MM.1S (cell line): Measurements from ENCODE around the gene C10orf53.

Source experiments
- DNase-seq: peaks from one replicate; pipeline ENCODE4 v3.0.0-alpha.2; 2015
- H2AFZ ChIP-seq: fragments of 300-600 bp; sonication (generic); 2 replicates; pipeline ENCODE4 v1.6.0; 2016; ENCODE audit warnings: antibody characterized with exemption, low read length
- H3F3A ChIP-seq: fragments of 300-600 bp; sonication (generic); 2 replicates; pipeline ENCODE4 v1.6.1; 2016; ENCODE audit warnings: mild to moderate bottlenecking, antibody characterized with exemption, low read length, moderate library complexity, mixed read lengths; ENCODE audit not compliant: insufficient read depth
- H3K27ac ChIP-seq: fragments of 300-600 bp; sonication (generic); 2 replicates; pipeline ENCODE4 v1.5.1; 2016; ENCODE audit warnings: mild to moderate bottlenecking, low read length
- H3K27me3 ChIP-seq: fragments of 300-600 bp; sonication (generic); replicated peaks from 2 replicates; pipeline ENCODE4 v1.6.0; 2016; ENCODE audit warnings: low read length; ENCODE audit not compliant: insufficient read depth
- H3K36me3 ChIP-seq: fragments of 300-600 bp; sonication (generic); replicated peaks from 2 replicates; pipeline ENCODE4 v1.6.1; 2016; ENCODE audit warnings: mild to moderate bottlenecking, low read length, mixed read lengths; ENCODE audit not compliant: insufficient read depth
- H3K4me1 ChIP-seq: fragments of 300-600 bp; sonication (generic); 2 replicates; pipeline ENCODE4 v1.6.1; 2016; ENCODE audit warnings: low read length, mixed read lengths
- H3K4me2 ChIP-seq: fragments of 300-600 bp; sonication (generic); 2 replicates; pipeline ENCODE4 v1.6.0; 2016; ENCODE audit warnings: low read depth, low read length
- H3K4me3 ChIP-seq: fragments of 300-600 bp; sonication (generic); 2 replicates; pipeline ENCODE4 v1.5.1; 2016; ENCODE audit warnings: low read length, mixed read lengths
- H3K79me2 ChIP-seq: fragments of 300-600 bp; sonication (generic); 2 replicates; pipeline ENCODE4 v1.6.1; 2016; ENCODE audit warnings: mixed run types, low read length, mixed read lengths
- H3K9ac ChIP-seq: fragments of 300-600 bp; sonication (generic); 2 replicates; pipeline ENCODE4 v1.6.1; 2016; ENCODE audit warnings: low read length, mixed read lengths
- H3K9me2 ChIP-seq: fragments of 300-600 bp; sonication (generic); replicated peaks from 2 replicates; pipeline ENCODE4 v1.6.1; 2016; ENCODE audit warnings: mild to moderate bottlenecking, low read length, mixed read lengths; ENCODE audit not compliant: insufficient read depth
- H3K9me3 ChIP-seq: fragments of 300-600 bp; sonication (generic); replicated peaks from 2 replicates; pipeline ENCODE4 v1.6.1; 2016; ENCODE audit warnings: mild to moderate bottlenecking, low read length, mixed read lengths; ENCODE audit not compliant: insufficient read depth
- H4K20me1 ChIP-seq: fragments of 300-600 bp; sonication (generic); 2 replicates; pipeline ENCODE4 v1.6.1; 2016; ENCODE audit warnings: mild to moderate bottlenecking, low read length, moderate library complexity, mixed read lengths; ENCODE audit not compliant: insufficient read depth
- CTCF ChIP-seq: fragments of 300-600 bp; sonication (generic); IDR thresholded peaks from 2 replicates; pipeline ENCODE4 v1.5.1; 2016; ENCODE audit warnings: antibody characterized with exemption, low read length, mixed read lengths
- EZH2 ChIP-seq: fragments of 300-600 bp; sonication (generic); optimal IDR thresholded peaks from 2 replicates; pipeline ENCODE3; 2017; ENCODE audit warnings: low read depth, mild to moderate bottlenecking, antibody characterized with exemption, low read length, mixed read lengths
- EZH2phosphoT487 ChIP-seq: fragments of 300-600 bp; sonication (generic); IDR thresholded peaks from 2 replicates; pipeline ENCODE4 v1.6.1; 2018; ENCODE audit warnings: antibody characterized with exemption, low read length

C10orf53 gene

GRCh38 chr10:49700997-49701396 is 21.5 kb downstream of the C10orf53 start:
- TF ChIP-seq CTCF, result no peak
- TF ChIP-seq EZH2phosphoT487, result no peak
- no peak for TF ChIP-seq EZH2
- H3K9me3 ChIP-seq, result no peaks in the 10 kb centered on the region
- H3K4me2 ChIP-seq, result no peak overlapping the region
- no peak for DNase-seq
- H3K36me3 ChIP-seq, result no peaks in the 10 kb centered on the region
- no peaks in the 10 kb centered on the region for H3K4me1 ChIP-seq
- no peaks in the 10 kb centered on the region for H4K20me1 ChIP-seq
- H3K4me3 ChIP-seq, result no peak overlapping the region
- H3K9ac ChIP-seq, result no peak overlapping the region
- H3K27ac ChIP-seq, result no peak overlapping the region
- no peaks in the 10 kb centered on the region for H3F3A ChIP-seq
- H3K79me2 ChIP-seq, result no peaks in the 10 kb centered on the region
- H2AFZ ChIP-seq, result no peak overlapping the region
- no peaks in the 10 kb centered on the region for H3K9me2 ChIP-seq
- H3K27me3 ChIP-seq, result no peaks in the 10 kb centered on the region

GRCh38 chr10:49707585-49707984 is 28.1 kb downstream of the C10orf53 start:
- no peaks in the 10 kb centered on the region for H3K9me3 ChIP-seq
- H3K36me3 ChIP-seq, result no peaks in the 10 kb centered on the region
- TF ChIP-seq EZH2phosphoT487 (no peak), CTCF (no peak), EZH2 (no peak)
- H4K20me1 ChIP-seq, result no peaks in the 10 kb centered on the region
- H3K4me3 ChIP-seq, result no peak overlapping the region
- H3K9ac ChIP-seq, result no peak overlapping the region
- no peaks in the 10 kb centered on the region for H3F3A ChIP-seq
- H3K27me3 ChIP-seq, result no peaks in the 10 kb centered on the region
- no peak overlapping the region for H3K4me2 ChIP-seq
- no peaks in the 10 kb centered on the region for H3K9me2 ChIP-seq
- no peaks in the 10 kb centered on the region for H3K4me1 ChIP-seq
- H3K79me2 ChIP-seq, result no peaks in the 10 kb centered on the region
- H3K27ac ChIP-seq, result no peak overlapping the region
- no peak for DNase-seq
- H2AFZ ChIP-seq, result no peak overlapping the region

GRCh38 chr10:49709934-49710333 is 30.5 kb downstream of the C10orf53 start:
- no peak overlapping the region for H2AFZ ChIP-seq
- H3K36me3 ChIP-seq, result no peaks in the 10 kb centered on the region
- no peaks in the 10 kb centered on the region for H3K9me3 ChIP-seq
- H3K27ac ChIP-seq, result no peak overlapping the region
- no peak overlapping the region for H3K9ac ChIP-seq
- no peaks in the 10 kb centered on the region for H3K4me1 ChIP-seq
- no peak for DNase-seq
- no peaks in the 10 kb centered on the region for H3K79me2 ChIP-seq
- H3K4me2 ChIP-seq, result no peak overlapping the region
- H3F3A ChIP-seq, result no peaks in the 10 kb centered on the region
- no peaks in the 10 kb centered on the region for H3K27me3 ChIP-seq
- no peaks in the 10 kb centered on the region for H3K9me2 ChIP-seq
- no peak for TF ChIP-seq CTCF
- TF ChIP-seq EZH2, result no peak
- TF ChIP-seq EZH2phosphoT487, result no peak
- H3K4me3 ChIP-seq, result no peak overlapping the region
- no peaks in the 10 kb centered on the region for H4K20me1 ChIP-seq
